Ectodermal cell (in vitro differentiated cells): ENCODE results near the gene ZNF611.
"Not testable (repeated sequence)": the region's sequence is repeated elsewhere in the genome, so short reads cannot be mapped to it uniquely, and the experiment has no call there.

Experiments used
- H3K27ac ChIP-seq: 2 replicates; pipeline ENCODE4 v1.7.0; 2013; ENCODE audit warnings: mild to moderate bottlenecking, low read depth, low read length; ENCODE audit not compliant: insufficient read depth, poor library complexity, severe bottlenecking
- H3K27me3 ChIP-seq: 2 replicates; pipeline ENCODE4 v1.7.0; 2013; ENCODE audit warnings: mild to moderate bottlenecking, low read length; ENCODE audit not compliant: insufficient read depth, control insufficient read depth, poor library complexity, severe bottlenecking
- H3K36me3 ChIP-seq: one replicate; pipeline ENCODE4 v1.7.0; 2013; ENCODE audit warnings: low read length; ENCODE audit not compliant: control insufficient read depth, insufficient read depth
- H3K4me1 ChIP-seq: one replicate; pipeline ENCODE4 v1.7.0; 2013; ENCODE audit warnings: low read length; ENCODE audit not compliant: control insufficient read depth, insufficient read depth
- H3K4me3 ChIP-seq: 2 replicates; pipeline ENCODE4 v1.7.0; 2013; ENCODE audit warnings: low read depth, low read length, control low read depth; ENCODE audit not compliant: insufficient read depth
- H3K9me3 ChIP-seq: 2 replicates; pipeline ENCODE4 v1.7.0; 2013; ENCODE audit warnings: mild to moderate bottlenecking, low read length, moderate library complexity; ENCODE audit not compliant: control insufficient read depth
- WGBS, 2 experiments: methylation state at CpG; one replicate each; pipeline ENCODE4 v1.1.7; 2013; ENCODE audit warnings: missing lambda C conversion rate in 2 of 2; 5-methylcytosine and 5-hydroxymethylcytosine counted together

ZNF611 gene

GRCh38 chr19:52695996-52696395, 38.8 kb downstream of the ZNF611 start:
- Histone ChIP-seq H3K27ac (no peak overlapping the region), H3K27me3 (no peaks in the 10 kb centered on the region), H3K36me3 (no peaks in the 10 kb centered on the region), H3K4me1 (no peaks in the 10 kb centered on the region), H3K4me3 (no peak overlapping the region), H3K9me3 (no peaks in the 10 kb centered on the region)
- 46 to 72% methylated on average over 1 of the region's 1 CpG for WGBS, 2 experiments

- Histone ChIP-seq H3K4me1 (no peaks in the 10 kb centered on the region), H3K9me3 (no peaks in the 10 kb centered on the region), H3K27me3 (no peaks in the 10 kb centered on the region), H3K27ac (no peak overlapping the region), H3K4me3 (no peak overlapping the region), H3K36me3 (no peaks in the 10 kb centered on the region)
- 82 to 85% methylated on average over 11 of the region's 11 CpGs for WGBS, 2 experiments
Measured at GRCh38 chr19:52694921-52695320, 39.9 kb downstream of the ZNF611 start.

- H3K4me3 ChIP-seq, H3K27me3 ChIP-seq, H3K9me3 ChIP-seq, H3K4me1 ChIP-seq, H3K27ac ChIP-seq, H3K36me3 ChIP-seq: not testable (repeated sequence)
- WGBS, 2 experiments = 52 to 61% methylated on average over 3 of the region's 3 CpGs
Measured at GRCh38 chr19:52694281-52694680, 40.6 kb downstream of the ZNF611 start.

- Histone ChIP-seq H3K4me3 (no peak overlapping the region), H3K27me3 (no peaks in the 10 kb centered on the region), H3K36me3 (no peaks in the 10 kb centered on the region), H3K4me1 (peaks cover 4% of the 10 kb centered on the region), H3K27ac (no peak overlapping the region), H3K9me3 (no peaks in the 10 kb centered on the region)
- 79 to 82% methylated on average over 8 of the region's 8 CpGs for whole genome bisulfite sequencing, 2 experiments
Measured at GRCh38 chr19:52692431-52693008, 42.3 kb downstream of the ZNF611 start.

- Histone ChIP-seq H3K27me3 (no peaks in the 10 kb centered on the region), H3K27ac (no peak overlapping the region), H3K4me3 (no peak overlapping the region), H3K36me3 (no peaks in the 10 kb centered on the region), H3K4me1 (peaks cover 4% of the 10 kb centered on the region), H3K9me3 (no peaks in the 10 kb centered on the region)
- 82 to 87% methylated on average over 2 of the region's 2 CpGs for WGBS, 2 experiments
Measured at GRCh38 chr19:52691737-52692136, 43.1 kb downstream of the ZNF611 start.

- Histone ChIP-seq H3K4me1 (peaks cover 4% of the 10 kb centered on the region), H3K9me3 (no peaks in the 10 kb centered on the region), H3K27ac (no peak overlapping the region), H3K36me3 (no peaks in the 10 kb centered on the region), H3K4me3 (peak overlapping the region; percentile 79), H3K27me3 (no peaks in the 10 kb centered on the region)
- 40 to 44% methylated on average over 15 of the region's 15 CpGs for WGBS, 2 experiments
Measured at GRCh38 chr19:52691215-52691610, 43.6 kb downstream of the ZNF611 start.

- no peaks in the 10 kb centered on the region for H3K9me3 ChIP-seq
- peak overlapping the region; percentile 79 for H3K4me3 ChIP-seq
- no peaks in the 10 kb centered on the region for H3K27me3 ChIP-seq
- no peaks in the 10 kb centered on the region for H3K36me3 ChIP-seq
- 1% methylated on average over 45 to 47 of the region's 47 CpGs for WGBS, 2 experiments
- peaks cover 4% of the 10 kb centered on the region for H3K4me1 ChIP-seq
- H3K27ac ChIP-seq = peak overlapping the region; percentile 85
Measured at GRCh38 chr19:52690369-52691214, 44.3 kb downstream of the ZNF611 start.

- peaks cover 4% of the 10 kb centered on the region for H3K4me1 ChIP-seq
- 1% methylated on average over 28 to 32 of the region's 32 CpGs for WGBS, 2 experiments
- peak overlapping the region; percentile 79 for H3K4me3 ChIP-seq
- peak overlapping the region; percentile 38 for H3K27ac ChIP-seq
- no peaks in the 10 kb centered on the region for H3K27me3 ChIP-seq
- H3K36me3 ChIP-seq = no peaks in the 10 kb centered on the region
- no peaks in the 10 kb centered on the region for H3K9me3 ChIP-seq
Measured at GRCh38 chr19:52689843-52690368, 44.9 kb downstream of the ZNF611 start.

GRCh38 chr19:52688925-52689796, 45.7 kb downstream of the ZNF611 start:
- not testable (repeated sequence) for H3K27ac ChIP-seq, H3K27me3 ChIP-seq, H3K36me3 ChIP-seq, H3K4me1 ChIP-seq, H3K9me3 ChIP-seq
- WGBS, 2 experiments = 42 to 46% methylated on average over 6 of the region's 6 CpGs
- H3K4me3 ChIP-seq = peak overlapping the region; percentile 79

- Histone ChIP-seq H3K27me3 (no peaks in the 10 kb centered on the region), H3K36me3 (no peaks in the 10 kb centered on the region), H3K4me1 (peaks cover 4% of the 10 kb centered on the region), H3K27ac (no peak overlapping the region), H3K9me3 (no peaks in the 10 kb centered on the region), H3K4me3 (no peak overlapping the region)
- 89 to 91% methylated on average over 2 of the region's 2 CpGs for WGBS, 2 experiments
Measured at GRCh38 chr19:52688335-52688734, 46.5 kb downstream of the ZNF611 start.
